H1 (cell line): Measurements from ENCODE around the gene RAB24. TPM values are rescaled to one million over a fixed set of nuclear protein-coding genes. Genes with fewer than 3 reads are reported as not detected.

Experiments used
- CTCF ChIA-PET: fragments of 300-600 bp; sonication (Branson Sonifier 250); formaldehyde crosslinking; loops from one replicate; lab custom pipeline; 2021; ENCODE audit not compliant: partially characterized antibody; lab: Charles Lee
- POLR2A ChIA-PET: fragments of 300-600 bp; sonication (Branson Sonifier 250); formaldehyde crosslinking; loops from one replicate; lab custom pipeline; 2021; ENCODE audit warnings: inconsistent platforms; ENCODE audit not compliant: partially characterized antibody; lab: Charles Lee
- DNase-seq, 2 experiments: peaks; one replicate each; pipeline versions ENCODE4 v3.0.0 to v3.0.0-alpha.2; 2010 to 2022; ENCODE audit warnings: low spot score in 2 of 2, low read depth in 1 of 2, mixed read lengths in 1 of 2
- FAIRE-seq: peaks from 2 replicates; lab custom pipeline; 2011; peaks lifted over from hg19 to GRCh38; lab: Jason Lieb, UNC
- H2AFZ ChIP-seq: 2 replicates; pipeline ENCODE4 v1.8.1; 2012; ENCODE audit warnings: low read length, inconsistent platforms
- H2AK5ac ChIP-seq: 2 replicates; pipeline ENCODE4 v1.6.1; 2013; ENCODE audit warnings: low read depth, low read length
- H2BK120ac ChIP-seq: replicated peaks from 2 replicates; pipeline ENCODE3; 2013; ENCODE audit warnings: low read depth, low read length, inconsistent platforms
- H2BK12ac ChIP-seq: 2 replicates; pipeline ENCODE4 v1.6.1; 2013; ENCODE audit warnings: low read depth, low read length
- H2BK15ac ChIP-seq: 2 replicates; pipeline ENCODE4 v1.6.1; 2013; ENCODE audit warnings: low read length
- H2BK20ac ChIP-seq: 2 replicates; pipeline ENCODE4 v1.6.1; 2013; ENCODE audit warnings: low read length
- H2BK5ac ChIP-seq: 2 replicates; pipeline ENCODE4 v1.6.1; 2013; ENCODE audit warnings: low read depth, low read length
- H3K14ac ChIP-seq: 2 replicates; pipeline ENCODE4 v1.6.1; 2013; ENCODE audit warnings: inconsistent platforms; ENCODE audit not compliant: insufficient read length
- H3K18ac ChIP-seq: 2 replicates; pipeline ENCODE4 v1.6.1; 2013; ENCODE audit warnings: low read length; ENCODE audit errors: extremely low read depth
- H3K23ac ChIP-seq: 2 replicates; pipeline ENCODE4 v1.6.1; 2013; ENCODE audit warnings: inconsistent platforms; ENCODE audit not compliant: insufficient read length
- H3K23me2 ChIP-seq: 2 replicates; pipeline ENCODE4 v1.6.1; 2013; ENCODE audit warnings: low read depth, low read length
- H3K27ac ChIP-seq: 2 replicates; pipeline ENCODE4 v1.6.1; 2011; ENCODE audit warnings: low read depth, low read length, inconsistent platforms
- H3K27me3 ChIP-seq, 4 experiments: replicated peaks in 1 of 4; 1 replicate in 1 of 4; 2 replicates in 3 of 4; pipeline versions ENCODE4 v1.6.1 to v1.8.1; 2011 to 2013; ENCODE audit warnings: low read length in 3 of 4, mild to moderate bottlenecking in 3 of 4, inconsistent platforms in 2 of 4, mixed read lengths in 2 of 4, moderate library complexity in 1 of 4; ENCODE audit not compliant: control insufficient read depth in 3 of 4, insufficient read depth in 3 of 4; ENCODE audit errors: extremely low read depth in 1 of 4
- H3K36me3 ChIP-seq, 4 experiments: 2 replicates each; pipeline versions ENCODE4 v1.6.1 to v1.8.1; 2011 to 2013; ENCODE audit warnings: mild to moderate bottlenecking in 4 of 4, low read length in 3 of 4, moderate library complexity in 2 of 4, control low read depth in 1 of 4, inconsistent platforms in 1 of 4; ENCODE audit not compliant: insufficient read depth in 4 of 4, control insufficient read depth in 2 of 4
- H3K4ac ChIP-seq: replicated peaks from 2 replicates; pipeline ENCODE3; 2013; ENCODE audit warnings: low read length, low read depth, mixed read lengths, inconsistent platforms; ENCODE audit not compliant: insufficient read length
- H3K4me1 ChIP-seq, 4 experiments: replicated peaks in 1 of 4; 1 replicate in 1 of 4; 2 replicates in 3 of 4; pipeline versions ENCODE4 v1.6.1 to v1.8.1; 2011 to 2013; ENCODE audit warnings: low read length in 3 of 4, inconsistent platforms in 2 of 4, mixed read lengths in 1 of 4; ENCODE audit not compliant: insufficient read depth in 4 of 4, control insufficient read depth in 3 of 4
- H3K4me2 ChIP-seq, 2 experiments: 2 replicates each; pipeline versions ENCODE4 v1.6.1 to v1.8.1; 2011 to 2013; ENCODE audit warnings: low read depth in 2 of 2, low read length in 2 of 2, control low read depth in 1 of 2, inconsistent platforms in 1 of 2, mild to moderate bottlenecking in 1 of 2; ENCODE audit not compliant: insufficient read depth in 1 of 2
- H3K4me3 ChIP-seq, 4 experiments: fragments of 200-600, 300-600 bp in 1 of 4; sonication (generic), shearing (Covaris generic), sonication (Bioruptor Twin) in 1 of 4; 2 replicates each; pipeline versions ENCODE4 v1.5.1 to v1.8.1; 2011 to 2016; ENCODE audit warnings: low read length in 4 of 4, low read depth in 3 of 4, control low read depth in 2 of 4, inconsistent platforms in 2 of 4, mild to moderate bottlenecking in 2 of 4, mixed read lengths in 1 of 4, moderate library complexity in 1 of 4; ENCODE audit not compliant: insufficient read depth in 2 of 4; ENCODE audit errors: extremely low read depth in 1 of 4
- H3K56ac ChIP-seq: replicated peaks from 2 replicates; pipeline ENCODE3; 2013; ENCODE audit warnings: low read depth, mild to moderate bottlenecking, mixed read lengths, low read length, inconsistent platforms; ENCODE audit not compliant: insufficient read length
- H3K79me1 ChIP-seq: 2 replicates; pipeline ENCODE4 v1.6.1; 2013; ENCODE audit warnings: low read depth, low read length, control low read depth
- H3K79me2 ChIP-seq, 2 experiments: 2 replicates each; pipeline versions ENCODE4 v1.6.1 to v1.8.1; 2012 to 2013; ENCODE audit warnings: low read length in 2 of 2, mild to moderate bottlenecking in 2 of 2, inconsistent platforms in 1 of 2; ENCODE audit not compliant: insufficient read depth in 2 of 2, control insufficient read depth in 1 of 2
- H3K9ac ChIP-seq, 4 experiments: replicated peaks in 1 of 4; 1 replicate in 1 of 4; 2 replicates in 3 of 4; pipeline versions ENCODE4 v1.6.1 to v1.8.1; 2011 to 2013; ENCODE audit warnings: low read depth in 3 of 4, low read length in 3 of 4, control low read depth in 2 of 4, mild to moderate bottlenecking in 2 of 4, moderate library complexity in 2 of 4, inconsistent platforms in 1 of 4; ENCODE audit errors: extremely low read depth in 1 of 4
- H3K9me3 ChIP-seq, 2 experiments: 2 replicates each; pipeline versions ENCODE4 v1.6.1 to v1.8.1; 2012 to 2013; ENCODE audit warnings: mild to moderate bottlenecking in 2 of 2, moderate library complexity in 2 of 2, control low read depth in 1 of 2, inconsistent platforms in 1 of 2, low read depth in 1 of 2, low read length in 1 of 2, mixed read lengths in 1 of 2; ENCODE audit not compliant: insufficient read depth in 2 of 2
- H4K20me1 ChIP-seq, 2 experiments: replicated peaks in 1 of 2; 2 replicates each; pipeline versions ENCODE3 to v1.8.1; 2011 to 2013; ENCODE audit warnings: inconsistent platforms in 2 of 2, low read length in 2 of 2, mild to moderate bottlenecking in 1 of 2; ENCODE audit not compliant: insufficient read depth in 2 of 2, control insufficient read depth in 1 of 2
- H4K5ac ChIP-seq: 2 replicates; pipeline ENCODE4 v1.6.1; 2013; ENCODE audit warnings: low read length, low read depth, mixed read lengths, inconsistent platforms; ENCODE audit not compliant: insufficient read length
- H4K8ac ChIP-seq: 2 replicates; pipeline ENCODE4 v1.8.0; 2013; ENCODE audit warnings: mild to moderate bottlenecking, moderate library complexity, low read length, inconsistent platforms; ENCODE audit not compliant: insufficient read depth; ENCODE audit errors: extremely low read depth
- H4K91ac ChIP-seq: replicated peaks from 2 replicates; pipeline ENCODE3; 2013; ENCODE audit warnings: low read length, mixed read lengths, inconsistent platforms; ENCODE audit not compliant: insufficient read length
- BACH1 ChIP-seq: IDR thresholded peaks from 2 replicates; pipeline ENCODE4 v1.6.1; 2012; ENCODE audit warnings: low read length, improper control_type of control experiment
- CREB1 ChIP-seq: IDR thresholded peaks from 2 replicates; pipeline ENCODE4 v1.6.1; 2012; ENCODE audit warnings: inconsistent platforms
- PHF8 ChIP-seq: fragments of 200-600 bp; sonication (generic); conservative IDR thresholded peaks from 2 replicates; pipeline ENCODE4 v1.7.1; 2012; ENCODE audit warnings: low read depth, mild to moderate bottlenecking, inconsistent platforms, low read length, moderate library complexity
- SAP30 ChIP-seq: fragments of 300-600 bp; sonication (generic); IDR thresholded peaks from 2 replicates; pipeline ENCODE4 v1.7.1; 2012; ENCODE audit warnings: low read length, moderate library complexity, mild to moderate bottlenecking, inconsistent platforms; ENCODE audit not compliant: insufficient read depth, insufficient replicate concordance
- SIN3A ChIP-seq, 2 experiments: IDR thresholded peaks in 1 of 2; conservative IDR thresholded peaks in 1 of 2; 2 replicates each; pipeline ENCODE4 v1.6.1; 2011 to 2012; ENCODE audit warnings: low read length in 2 of 2, improper control_type of control experiment in 1 of 2, low read depth in 1 of 2, mild to moderate bottlenecking in 1 of 2
- TAF1 ChIP-seq: IDR thresholded peaks from 2 replicates; pipeline ENCODE4 v1.6.1; 2011; ENCODE audit warnings: mild to moderate bottlenecking, low read depth, low read length
- TAF7 ChIP-seq: optimal IDR thresholded peaks from 2 replicates; pipeline ENCODE3; 2011; ENCODE audit warnings: low read depth, mild to moderate bottlenecking, inconsistent platforms, low read length, moderate library complexity, borderline replicate concordance
- WGBS, 2 experiments: shearing (Covaris generic) in 1 of 2; methylation state at CpG; one replicate each; pipeline versions ENCODE4 v1.1.6 to v1.1.7; 2013 to 2015; ENCODE audit warnings: low lambda C conversion rate in 2 of 2, mixed read lengths in 2 of 2, inconsistent platforms in 1 of 2, low coverage in 1 of 2, missing lambda C conversion rate in 1 of 2; ENCODE audit not compliant: insufficient replicate concordance in 2 of 2, insufficient coverage in 1 of 2, insufficient read length in 1 of 2; ENCODE audit errors: extremely low coverage in 1 of 2, missing lambda C conversion rate in 1 of 2; 5-methylcytosine and 5-hydroxymethylcytosine counted together
- polyA plus RNA-seq, 7 experiments: library from polyadenylated mRNA; depleted of rRNA in 3 of 7; stranded (reverse) in 5 of 7; unstranded in 2 of 7; fragments of >200 nt in 5 of 7; fragments of 200-250 nt in 2 of 7; gene quantifications; 1 replicate in 5 of 7; 2 replicates in 1 of 7; 4 replicates in 1 of 7; pipeline versions ENCODE4 v1.2.1 to v1.2.3, GENCODE V29; 2011 to 2013; ENCODE audit warnings: missing spikeins in 2 of 7, mixed read lengths in 2 of 7
- total RNA-seq: library from RNA; stranded (reverse); fragmentation: NEBNext Ultra II Directional; extraction: Animal tissue kit (Norgen Biotek cat#: 25700); gene quantifications from 2 replicates; pipeline ENCODE4 v1.2.1, GENCODE V29; 2021
- TF ChIP-seq, protein P1 (sequence below), 3 experiments: IDR thresholded peaks; 1 replicate in 2 of 3; 2 replicates in 1 of 3; pipeline versions ENCODE4 v1.5.1 to v1.6.1; 2011; ENCODE audit warnings: low read length in 3 of 3, mild to moderate bottlenecking in 3 of 3, inconsistent platforms in 2 of 3, low read depth in 1 of 3, moderate library complexity in 1 of 3; ENCODE audit not compliant: insufficient read depth in 1 of 3; ENCODE audit errors: control extremely low read depth in 1 of 3

Gene RAB24
- total and polyA plus RNA-seq, 2 of the 8 experiments (the other 6 are each of a cell fraction or from before 2014, with no cell fraction given) = 18.8 to 33.8 TPM

DNA sequence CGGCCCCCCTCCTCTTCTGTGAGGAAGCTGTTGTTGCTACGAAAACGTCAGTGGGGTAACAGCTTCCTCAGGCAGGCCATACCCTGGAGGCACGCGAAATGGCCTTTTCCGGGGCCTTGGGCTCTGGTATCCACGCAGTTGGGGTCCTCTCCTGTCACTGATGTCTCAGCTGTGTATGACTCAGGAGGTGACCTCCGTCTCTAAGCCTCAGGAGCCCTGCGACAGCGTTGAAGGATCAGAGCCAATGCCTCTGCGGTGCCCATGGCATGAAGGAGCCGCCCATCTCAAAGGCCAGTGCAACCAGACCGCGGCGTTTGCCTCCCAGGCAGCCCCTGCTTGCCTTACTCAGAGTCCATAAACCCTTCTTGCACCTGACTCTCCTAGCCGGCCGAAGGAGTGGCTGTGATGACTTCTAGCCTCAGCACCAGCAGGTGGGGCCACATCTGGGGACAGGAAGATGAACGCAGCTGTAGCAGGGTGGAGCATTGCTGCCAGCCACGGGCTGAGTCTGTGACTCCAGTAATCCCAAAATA, 9.2 kb upstream of the RAB24 start:
- Histone ChIP-seq H2AK5ac (no peak overlapping the region), H3K18ac (peak overlapping the region; percentile 42), H3K9me3 (no peaks in the 10 kb centered on the region), H3K27ac (peak overlapping the region; percentile 16; the same call in 1 of the 2 replicates), H3K9ac (peak overlapping the region in 3 of 4 experiments; percentile 43 to 61 (median 50); a peak in 6 of 7 replicates), H2BK20ac (no peak overlapping the region), H2BK12ac (peak overlapping the region; percentile 3; the same call in 1 of the 2 replicates), H3K23ac (no peak overlapping the region), H3K79me2 (no peaks in the 10 kb centered on the region), H3K4me2 (peak overlapping the region; percentile 96 to 97), H3K36me3 (no peaks in the 10 kb centered on the region; a peak in 2 of 8 replicates), H4K91ac (peak overlapping the region; percentile 5), H3K79me1 (no peaks in the 10 kb centered on the region), H3K56ac (peak overlapping the region; percentile 1), H4K5ac (peak overlapping the region; percentile 24), H3K4ac (peak overlapping the region; percentile 45), H4K20me1 (peaks cover 0 to 8% of the 10 kb centered on the region in 2 experiments), H2BK120ac (no peak overlapping the region), H3K4me1 (peaks cover 0 to 19% (median 14%) of the 10 kb centered on the region in 4 experiments; a peak in 6 of 7 replicates), H2BK5ac (0 out of 2 replicates have a peak overlapping the region, but pooled peaks have one; percentile 6), H2AFZ (0 out of 2 replicates have a peak overlapping the region, but pooled peaks have one; percentile 11), H3K14ac (no peak overlapping the region), H3K4me3 (peak overlapping the region; percentile 35 to 68 (median 60)), H3K27me3 (no peaks in the 10 kb centered on the region), H2BK15ac (peak overlapping the region; percentile 24; the same call in 1 of the 2 replicates), H4K8ac (peak overlapping the region; percentile 29; the same call in 1 of the 2 replicates), H3K23me2 (peaks cover 11% of the 10 kb centered on the region)
- no peak for FAIRE-seq
- ChIA-PET CTCF (interaction anchor here (0.6 to 16.6 kb wide), 10 partner anchors 13 to 145 kb away, joined by 3 to 251 read pairs (median 4); no protein-coding TSS in a partner anchor), POLR2A (interaction anchor here (0.6 to 6.0 kb wide), 19 partner anchors 11 to 199 kb away, joined by 3 to 26 read pairs (median 4); partner anchors contain the start of genes LMAN2, NSD1, PRELID1 and RAB24)
- WGBS, 2 experiments = 20% methylated on average over 19 of the region's 19 CpGs; no CpG with 5 or more reads in 1 of the 2 experiments
- DNase-seq = no peak
- no peak for TF ChIP-seq PHF8
- 0 out of 2 replicates have a peak, but pooled peaks have one; percentile 19 for TF ChIP-seq CREB1
- TF ChIP-seq SIN3A (conservative IDR thresholded peaks at IDR 0.05 in 1 of 2, IDR thresholded peaks at IDR 0.05 in 1 of 2; ENCODE audit: low read depth in 1 of 2, low read length in 2 of 2) = peak; percentile 1 to 58; a peak in 1 of 4 replicates
- TF ChIP-seq BACH1 = no peak
- TF ChIP-seq TAF1 = 0 out of 2 replicates have a peak, but pooled peaks have one; percentile 15
- TF ChIP-seq SAP30 = peak; percentile 61
- TF ChIP-seq TAF7 = no peak
- TF ChIP-seq, protein P1, sequence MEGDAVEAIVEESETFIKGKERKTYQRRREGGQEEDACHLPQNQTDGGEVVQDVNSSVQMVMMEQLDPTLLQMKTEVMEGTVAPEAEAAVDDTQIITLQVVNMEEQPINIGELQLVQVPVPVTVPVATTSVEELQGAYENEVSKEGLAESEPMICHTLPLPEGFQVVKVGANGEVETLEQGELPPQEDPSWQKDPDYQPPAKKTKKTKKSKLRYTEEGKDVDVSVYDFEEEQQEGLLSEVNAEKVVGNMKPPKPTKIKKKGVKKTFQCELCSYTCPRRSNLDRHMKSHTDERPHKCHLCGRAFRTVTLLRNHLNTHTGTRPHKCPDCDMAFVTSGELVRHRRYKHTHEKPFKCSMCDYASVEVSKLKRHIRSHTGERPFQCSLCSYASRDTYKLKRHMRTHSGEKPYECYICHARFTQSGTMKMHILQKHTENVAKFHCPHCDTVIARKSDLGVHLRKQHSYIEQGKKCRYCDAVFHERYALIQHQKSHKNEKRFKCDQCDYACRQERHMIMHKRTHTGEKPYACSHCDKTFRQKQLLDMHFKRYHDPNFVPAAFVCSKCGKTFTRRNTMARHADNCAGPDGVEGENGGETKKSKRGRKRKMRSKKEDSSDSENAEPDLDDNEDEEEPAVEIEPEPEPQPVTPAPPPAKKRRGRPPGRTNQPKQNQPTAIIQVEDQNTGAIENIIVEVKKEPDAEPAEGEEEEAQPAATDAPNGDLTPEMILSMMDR (IDR thresholded peaks at IDR 0.05; ENCODE audit: control extremely low read depth in 1 of 3, insufficient read depth in 1 of 3, low read depth in 1 of 3, low read length in 3 of 3) = peak in 2 of 3 experiments; percentile 5 to 13; a peak in 1 of 4 replicates
